ENCODE data around the gene TENT5A.

DNA sequence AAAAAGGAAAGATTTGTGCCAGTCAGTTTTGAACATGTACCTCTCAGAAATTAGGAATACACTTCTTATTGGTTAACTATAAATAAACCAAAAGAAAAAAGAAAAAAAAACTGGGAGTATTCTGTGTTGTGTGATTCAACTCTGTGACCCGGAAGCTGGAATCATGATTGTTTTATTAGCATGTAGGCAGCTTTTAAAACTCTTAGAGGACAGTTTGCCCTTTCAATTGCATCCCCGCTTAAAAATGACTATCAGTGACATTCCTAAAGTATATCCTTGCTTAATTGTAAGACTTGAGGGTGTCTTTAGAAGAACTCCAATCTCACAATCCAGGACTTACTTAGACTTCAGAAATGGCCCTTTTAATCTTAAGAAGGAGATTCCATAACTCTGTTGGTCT, 29.1 kb upstream of the TENT5A start:
- no peak for TF ChIP-seq PATZ1 (CRISPR knock-in tag; IDR thresholded peaks at IDR 0.05; ENCODE audit: borderline replicate concordance)
- TF ChIP-seq ARNTL (CRISPR knock-in tag; IDR thresholded peaks at IDR 0.05; ENCODE audit: borderline replicate concordance, low read depth): no peak
- no peak for TF ChIP-seq CSDC2 (CRISPR knock-in tag; IDR thresholded peaks at IDR 0.05)
- no peak for TF ChIP-seq CREB5 (CRISPR knock-in tag; IDR thresholded peaks at IDR 0.05; ENCODE audit: low read depth)
- TF ChIP-seq, protein P1, sequence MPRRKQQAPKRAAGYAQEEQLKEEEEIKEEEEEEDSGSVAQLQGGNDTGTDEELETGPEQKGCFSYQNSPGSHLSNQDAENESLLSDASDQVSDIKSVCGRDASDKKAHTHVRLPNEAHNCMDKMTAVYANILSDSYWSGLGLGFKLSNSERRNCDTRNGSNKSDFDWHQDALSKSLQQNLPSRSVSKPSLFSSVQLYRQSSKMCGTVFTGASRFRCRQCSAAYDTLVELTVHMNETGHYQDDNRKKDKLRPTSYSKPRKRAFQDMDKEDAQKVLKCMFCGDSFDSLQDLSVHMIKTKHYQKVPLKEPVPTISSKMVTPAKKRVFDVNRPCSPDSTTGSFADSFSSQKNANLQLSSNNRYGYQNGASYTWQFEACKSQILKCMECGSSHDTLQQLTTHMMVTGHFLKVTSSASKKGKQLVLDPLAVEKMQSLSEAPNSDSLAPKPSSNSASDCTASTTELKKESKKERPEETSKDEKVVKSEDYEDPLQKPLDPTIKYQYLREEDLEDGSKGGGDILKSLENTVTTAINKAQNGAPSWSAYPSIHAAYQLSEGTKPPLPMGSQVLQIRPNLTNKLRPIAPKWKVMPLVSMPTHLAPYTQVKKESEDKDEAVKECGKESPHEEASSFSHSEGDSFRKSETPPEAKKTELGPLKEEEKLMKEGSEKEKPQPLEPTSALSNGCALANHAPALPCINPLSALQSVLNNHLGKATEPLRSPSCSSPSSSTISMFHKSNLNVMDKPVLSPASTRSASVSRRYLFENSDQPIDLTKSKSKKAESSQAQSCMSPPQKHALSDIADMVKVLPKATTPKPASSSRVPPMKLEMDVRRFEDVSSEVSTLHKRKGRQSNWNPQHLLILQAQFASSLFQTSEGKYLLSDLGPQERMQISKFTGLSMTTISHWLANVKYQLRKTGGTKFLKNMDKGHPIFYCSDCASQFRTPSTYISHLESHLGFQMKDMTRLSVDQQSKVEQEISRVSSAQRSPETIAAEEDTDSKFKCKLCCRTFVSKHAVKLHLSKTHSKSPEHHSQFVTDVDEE (CRISPR knock-in tag; IDR thresholded peaks at IDR 0.05): no peak
- TF ChIP-seq ZNF70 (CRISPR knock-in tag; IDR thresholded peaks at IDR 0.05): no peak
- TF ChIP-seq, protein P2, sequence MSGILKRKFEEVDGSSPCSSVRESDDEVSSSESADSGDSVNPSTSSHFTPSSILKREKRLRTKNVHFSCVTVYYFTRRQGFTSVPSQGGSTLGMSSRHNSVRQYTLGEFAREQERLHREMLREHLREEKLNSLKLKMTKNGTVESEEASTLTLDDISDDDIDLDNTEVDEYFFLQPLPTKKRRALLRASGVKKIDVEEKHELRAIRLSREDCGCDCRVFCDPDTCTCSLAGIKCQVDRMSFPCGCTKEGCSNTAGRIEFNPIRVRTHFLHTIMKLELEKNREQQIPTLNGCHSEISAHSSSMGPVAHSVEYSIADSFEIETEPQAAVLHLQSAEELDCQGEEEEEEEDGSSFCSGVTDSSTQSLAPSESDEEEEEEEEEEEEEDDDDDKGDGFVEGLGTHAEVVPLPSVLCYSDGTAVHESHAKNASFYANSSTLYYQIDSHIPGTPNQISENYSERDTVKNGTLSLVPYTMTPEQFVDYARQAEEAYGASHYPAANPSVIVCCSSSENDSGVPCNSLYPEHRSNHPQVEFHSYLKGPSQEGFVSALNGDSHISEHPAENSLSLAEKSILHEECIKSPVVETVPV (CRISPR knock-in tag; IDR thresholded peaks at IDR 0.05): no peak
- no peak for TF ChIP-seq ZFP30 (CRISPR knock-in tag; IDR thresholded peaks at IDR 0.05)
- TF ChIP-seq BACH2 (CRISPR knock-in tag; IDR thresholded peaks at IDR 0.05; ENCODE audit: borderline replicate concordance): no peak
- TF ChIP-seq ZNF565 (CRISPR knock-in tag; conservative IDR thresholded peaks at IDR 0.05; ENCODE audit: low read depth): no peak
- TF ChIP-seq TOX (CRISPR knock-in tag; IDR thresholded peaks at IDR 0.05; ENCODE audit: borderline replicate concordance): no peak
- no peak for TF ChIP-seq ESRRG (CRISPR knock-in tag; IDR thresholded peaks at IDR 0.05)
- no peak for TF ChIP-seq ZC3H10 (CRISPR knock-in tag; IDR thresholded peaks at IDR 0.05)
- TF ChIP-seq SNAI2 (CRISPR knock-in tag; IDR thresholded peaks at IDR 0.05): no peak
